Keratinocyte (primary cell): Measurements from ENCODE around the gene ANKRD1.

Experiments used
- EZH2 ChIP-seq: IDR thresholded peaks from one replicate; pipeline ENCODE4 v1.6.1; 2012; ENCODE audit warnings: inconsistent platforms, mild to moderate bottlenecking, low read length, moderate library complexity
- TF ChIP-seq, protein P1 (sequence below), 3 experiments: IDR thresholded peaks in 1 of 3; conservative IDR thresholded peaks in 1 of 3; optimal IDR thresholded peaks in 1 of 3; 2 replicates in 2 of 3; 3 replicates in 1 of 3; pipeline versions ENCODE3 to v1.5.1; 2011; ENCODE audit warnings: low read length in 3 of 3, mild to moderate bottlenecking in 3 of 3, moderate library complexity in 2 of 3, control low read depth in 1 of 3, inconsistent platforms in 1 of 3; ENCODE audit not compliant: insufficient read depth in 2 of 3; ENCODE audit errors: extremely low read depth in 1 of 3

DNA sequence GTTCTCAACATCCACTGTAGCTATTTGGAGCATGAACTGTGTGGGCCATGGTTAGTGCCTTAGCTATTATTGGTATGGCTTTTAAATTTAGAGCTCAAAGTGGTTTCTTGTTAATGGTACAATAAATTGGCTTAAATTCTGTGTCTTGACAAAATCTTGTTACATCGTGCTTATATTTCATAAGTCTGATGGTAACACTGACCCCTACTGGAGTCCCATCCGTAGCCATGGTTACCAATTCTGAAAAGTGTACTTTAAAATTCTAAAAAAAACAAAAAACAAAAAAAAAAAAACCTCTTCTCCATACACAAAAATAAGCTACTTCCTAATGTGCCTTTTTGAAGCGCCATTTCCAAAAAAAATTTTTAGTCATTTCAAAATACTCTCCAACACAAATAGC, 55.5 kb downstream of the ANKRD1 start:
- TF ChIP-seq EZH2 = no peak
- TF ChIP-seq, protein P1, sequence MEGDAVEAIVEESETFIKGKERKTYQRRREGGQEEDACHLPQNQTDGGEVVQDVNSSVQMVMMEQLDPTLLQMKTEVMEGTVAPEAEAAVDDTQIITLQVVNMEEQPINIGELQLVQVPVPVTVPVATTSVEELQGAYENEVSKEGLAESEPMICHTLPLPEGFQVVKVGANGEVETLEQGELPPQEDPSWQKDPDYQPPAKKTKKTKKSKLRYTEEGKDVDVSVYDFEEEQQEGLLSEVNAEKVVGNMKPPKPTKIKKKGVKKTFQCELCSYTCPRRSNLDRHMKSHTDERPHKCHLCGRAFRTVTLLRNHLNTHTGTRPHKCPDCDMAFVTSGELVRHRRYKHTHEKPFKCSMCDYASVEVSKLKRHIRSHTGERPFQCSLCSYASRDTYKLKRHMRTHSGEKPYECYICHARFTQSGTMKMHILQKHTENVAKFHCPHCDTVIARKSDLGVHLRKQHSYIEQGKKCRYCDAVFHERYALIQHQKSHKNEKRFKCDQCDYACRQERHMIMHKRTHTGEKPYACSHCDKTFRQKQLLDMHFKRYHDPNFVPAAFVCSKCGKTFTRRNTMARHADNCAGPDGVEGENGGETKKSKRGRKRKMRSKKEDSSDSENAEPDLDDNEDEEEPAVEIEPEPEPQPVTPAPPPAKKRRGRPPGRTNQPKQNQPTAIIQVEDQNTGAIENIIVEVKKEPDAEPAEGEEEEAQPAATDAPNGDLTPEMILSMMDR (optimal IDR thresholded peaks at IDR 0.05 in 1 of 3, IDR thresholded peaks at IDR 0.05 in 1 of 3, conservative IDR thresholded peaks at IDR 0.05 in 1 of 3; ENCODE audit: extremely low read depth in 1 of 3, insufficient read depth in 2 of 3, low read length in 3 of 3) = peak in 1 of 3 experiments; percentile 24
